ENCODE data around the gene MGA.

MGA gene

DNA sequence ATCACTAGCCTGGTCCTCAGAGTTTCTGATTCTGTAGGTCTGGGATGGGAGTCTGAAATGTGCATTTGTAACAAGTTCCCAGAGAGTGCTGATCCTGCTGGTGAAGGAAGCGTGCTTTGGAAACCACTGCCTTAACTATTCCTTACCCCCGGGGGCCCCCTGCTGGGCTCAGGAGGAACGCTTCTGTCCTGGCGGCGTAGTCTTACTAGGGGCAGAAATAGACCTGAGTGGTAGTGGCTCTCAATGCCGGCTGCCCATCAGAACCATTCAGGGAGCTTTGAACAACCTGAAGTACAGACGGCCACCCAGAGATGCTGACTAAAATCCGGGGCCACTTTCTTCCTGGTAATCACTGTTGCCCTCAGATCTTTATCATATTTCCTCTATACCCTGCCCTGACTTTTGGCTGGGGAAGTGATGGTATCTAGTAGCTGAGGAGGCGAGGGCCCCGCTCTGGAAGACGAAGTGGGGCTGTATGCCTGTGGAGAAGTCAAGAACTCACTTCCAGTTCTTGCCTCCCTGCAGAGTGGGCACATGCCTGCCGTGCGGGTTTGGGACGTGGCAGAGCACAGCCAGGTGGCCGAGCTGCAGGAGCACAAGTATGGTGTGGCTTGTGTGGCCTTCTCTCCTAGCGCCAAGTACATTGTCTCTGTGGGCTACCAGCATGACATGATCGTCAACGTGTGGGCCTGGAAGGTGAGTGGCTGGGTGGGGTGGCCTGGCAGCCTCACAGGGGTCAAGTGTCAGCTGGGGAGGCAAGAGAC is 151.4 kb downstream of the MGA start:
- Histone ChIP-seq H3K9ac (ENCODE audit: low read depth, low read length) (no peak overlapping the region), H3K4me1 (ENCODE audit: control insufficient read depth, insufficient read depth, low read length) (peaks cover 11% of the 10 kb centered on the region), H3K27me3 (ENCODE audit: control insufficient read depth, insufficient read depth, low read length) (no peaks in the 10 kb centered on the region), H3K9me3 (replicated peaks; ENCODE audit: low read length) (no peaks in the 10 kb centered on the region), H3K4me2 (ENCODE audit: low read length) (no peak overlapping the region), H3K36me3 (ENCODE audit: insufficient read depth, low read length) (peaks cover 39% of the 10 kb centered on the region), H3K4me3 (ENCODE audit: low read length) (no peak overlapping the region)

DNA sequence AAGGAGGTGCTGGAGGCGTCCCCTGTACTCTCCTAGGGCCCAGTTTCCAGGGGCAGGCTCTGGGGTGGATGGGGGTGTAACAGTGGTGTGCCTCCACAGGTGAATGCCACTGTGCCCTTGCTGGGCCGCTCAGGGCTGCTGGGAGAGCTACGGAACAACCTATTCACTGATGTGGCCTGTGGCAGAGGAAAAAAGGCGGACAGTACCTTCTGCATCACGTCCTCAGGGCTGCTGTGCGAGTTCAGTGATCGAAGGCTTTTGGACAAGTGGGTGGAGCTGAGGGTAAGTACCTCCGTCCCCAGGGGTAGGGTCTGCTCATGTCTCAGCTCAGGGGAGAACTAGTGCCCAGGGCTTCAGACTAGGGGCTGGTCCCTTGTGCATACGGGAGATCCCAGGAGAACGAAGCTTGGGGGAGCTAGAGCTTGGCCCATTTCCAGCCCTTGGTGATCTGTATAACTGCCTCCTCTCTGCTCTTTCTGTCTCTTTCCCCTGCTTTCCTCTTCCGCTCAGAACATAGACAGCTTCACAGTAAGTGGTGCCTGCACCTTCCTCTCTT is 152.7 kb downstream of the MGA start:
- Histone ChIP-seq H3K9me3 (replicated peaks; ENCODE audit: low read length) (no peaks in the 10 kb centered on the region), H3K4me2 (ENCODE audit: low read length) (no peak overlapping the region), H3K4me1 (ENCODE audit: control insufficient read depth, insufficient read depth, low read length) (peaks cover 11% of the 10 kb centered on the region), H3K36me3 (ENCODE audit: insufficient read depth, low read length) (peaks cover 52% of the 10 kb centered on the region), H3K4me3 (ENCODE audit: low read length) (no peak overlapping the region), H3K9ac (ENCODE audit: low read depth, low read length) (no peak overlapping the region), H3K27me3 (ENCODE audit: control insufficient read depth, insufficient read depth, low read length) (no peaks in the 10 kb centered on the region)

DNA sequence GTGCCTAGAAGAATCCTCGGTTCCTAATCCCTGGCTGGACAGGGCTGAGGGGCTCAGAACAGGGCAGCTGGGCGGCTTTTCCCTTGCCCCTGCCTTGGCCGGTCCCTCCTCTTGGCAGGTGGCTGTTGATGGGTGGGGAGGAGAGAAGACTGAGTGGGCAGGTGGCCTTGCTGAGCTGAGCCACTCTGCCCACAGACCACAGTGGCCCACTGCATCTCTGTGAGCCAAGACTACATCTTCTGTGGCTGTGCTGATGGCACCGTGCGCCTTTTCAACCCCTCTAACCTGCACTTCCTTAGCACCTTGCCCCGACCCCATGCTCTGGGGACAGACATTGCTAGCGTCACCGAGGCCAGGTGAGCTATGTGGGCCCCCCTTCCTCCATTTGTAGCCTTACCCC is 153.2 kb downstream of the MGA start:
- Histone ChIP-seq H3K4me3 (ENCODE audit: low read length) (no peak overlapping the region), H3K9ac (ENCODE audit: low read depth, low read length) (no peak overlapping the region), H3K9me3 (replicated peaks; ENCODE audit: low read length) (no peaks in the 10 kb centered on the region), H3K27me3 (ENCODE audit: control insufficient read depth, insufficient read depth, low read length) (no peaks in the 10 kb centered on the region), H3K4me2 (ENCODE audit: low read length) (no peak overlapping the region), H3K36me3 (ENCODE audit: insufficient read depth, low read length) (peaks cover 57% of the 10 kb centered on the region), H3K4me1 (ENCODE audit: control insufficient read depth, insufficient read depth, low read length) (peaks cover 11% of the 10 kb centered on the region)

DNA sequence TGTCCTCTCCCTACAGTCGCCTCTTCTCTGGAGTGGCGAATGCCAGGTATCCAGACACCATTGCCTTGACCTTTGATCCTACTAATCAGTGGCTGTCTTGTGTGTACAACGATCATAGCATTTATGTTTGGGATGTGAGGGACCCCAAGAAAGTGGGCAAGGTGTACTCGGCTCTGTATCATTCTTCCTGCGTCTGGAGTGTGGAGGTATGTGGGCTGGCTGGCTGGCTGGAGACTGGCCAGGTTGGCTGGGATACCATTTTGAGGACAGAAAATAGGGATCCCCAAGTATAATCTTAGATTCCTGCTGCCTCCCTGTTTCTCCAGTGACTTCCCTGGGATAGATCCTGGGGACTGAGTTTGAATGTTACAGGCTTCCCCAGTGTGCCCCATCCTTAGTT is 154.3 kb downstream of the MGA start:
- Histone ChIP-seq H3K36me3 (ENCODE audit: insufficient read depth, low read length) (peaks cover 68% of the 10 kb centered on the region), H3K4me3 (ENCODE audit: low read length) (no peak overlapping the region), H3K4me1 (ENCODE audit: control insufficient read depth, insufficient read depth, low read length) (peaks cover 3% of the 10 kb centered on the region), H3K27me3 (ENCODE audit: control insufficient read depth, insufficient read depth, low read length) (no peaks in the 10 kb centered on the region), H3K9me3 (replicated peaks; ENCODE audit: low read length) (no peaks in the 10 kb centered on the region), H3K9ac (ENCODE audit: low read depth, low read length) (no peak overlapping the region), H3K4me2 (ENCODE audit: low read length) (no peak overlapping the region)

DNA sequence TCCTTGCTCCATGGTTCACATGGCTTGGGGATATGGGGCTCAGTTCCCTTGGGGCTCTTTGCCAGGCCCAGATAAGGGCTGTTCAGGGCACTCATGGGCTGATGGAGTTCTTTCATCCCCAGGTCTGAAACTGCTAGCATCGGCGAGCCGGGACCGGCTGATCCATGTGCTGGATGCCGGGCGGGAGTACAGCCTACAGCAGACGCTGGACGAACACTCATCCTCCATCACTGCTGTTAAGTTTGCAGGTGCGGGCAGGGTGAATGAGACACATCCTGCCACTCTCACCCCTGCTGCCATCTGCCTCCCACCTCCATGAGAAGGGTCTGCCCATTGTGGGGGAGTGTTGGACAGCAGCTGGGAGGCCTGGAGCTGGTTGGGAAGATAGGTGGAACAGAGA is 156.6 kb downstream of the MGA start:
- Histone ChIP-seq H3K4me1 (ENCODE audit: control insufficient read depth, insufficient read depth, low read length) (no peaks in the 10 kb centered on the region), H3K27me3 (ENCODE audit: control insufficient read depth, insufficient read depth, low read length) (no peaks in the 10 kb centered on the region), H3K9me3 (replicated peaks; ENCODE audit: low read length) (no peaks in the 10 kb centered on the region), H3K4me2 (ENCODE audit: low read length) (no peak overlapping the region), H3K4me3 (ENCODE audit: low read length) (no peak overlapping the region), H3K9ac (ENCODE audit: low read depth, low read length) (no peak overlapping the region), H3K36me3 (ENCODE audit: insufficient read depth, low read length) (peaks cover 87% of the 10 kb centered on the region)

DNA sequence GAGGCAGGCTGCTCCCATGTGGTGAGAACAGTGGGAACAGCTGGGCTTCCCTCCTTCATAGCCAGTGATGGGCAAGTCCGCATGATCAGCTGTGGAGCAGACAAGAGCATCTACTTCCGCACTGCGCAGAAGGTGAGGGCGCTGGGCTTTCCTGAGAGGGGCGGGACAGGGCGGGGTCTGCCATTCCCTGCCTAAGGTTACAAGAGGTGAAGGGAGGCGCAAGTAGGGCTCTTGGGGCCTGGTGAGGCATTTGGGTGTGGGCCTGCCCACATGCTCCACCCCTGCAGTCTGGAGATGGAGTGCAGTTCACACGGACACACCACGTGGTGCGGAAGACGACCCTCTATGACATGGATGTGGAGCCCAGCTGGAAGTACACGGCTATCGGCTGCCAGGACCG is 157.1 kb downstream of the MGA start:
- H3K27me3 ChIP-seq (ENCODE audit: control insufficient read depth, insufficient read depth, low read length), result no peaks in the 10 kb centered on the region
- no peaks in the 10 kb centered on the region for H3K9me3 ChIP-seq (replicated peaks; ENCODE audit: low read length)
- H3K9ac ChIP-seq (ENCODE audit: low read depth, low read length), result no peak overlapping the region
- H3K4me1 ChIP-seq (ENCODE audit: control insufficient read depth, insufficient read depth, low read length), result no peaks in the 10 kb centered on the region
- H3K4me3 ChIP-seq (ENCODE audit: low read length), result no peak overlapping the region
- peaks cover 87% of the 10 kb centered on the region for H3K36me3 ChIP-seq (ENCODE audit: insufficient read depth, low read length)
- H3K4me2 ChIP-seq (ENCODE audit: low read length), result no peak overlapping the region

DNA sequence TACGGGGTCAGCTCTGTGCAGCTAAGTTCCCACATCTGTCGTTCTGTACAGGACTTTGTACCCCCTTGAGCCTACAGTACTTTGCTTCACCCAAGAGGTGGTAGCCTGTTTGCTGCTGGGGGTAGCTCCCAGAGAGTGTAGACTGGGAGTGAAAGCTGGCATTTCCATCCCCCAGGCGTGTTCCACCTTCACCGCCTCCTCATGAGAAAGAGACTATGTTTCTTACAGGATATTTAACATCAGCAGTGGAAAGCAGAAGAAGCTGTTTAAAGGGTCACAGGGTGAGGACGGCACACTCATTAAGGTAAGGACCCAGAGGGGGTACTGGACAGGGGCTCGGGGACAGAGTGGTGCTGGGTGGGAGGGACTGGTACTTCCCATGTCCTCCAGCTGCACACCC is 157.6 kb downstream of the MGA start:
- H3K4me1 ChIP-seq (ENCODE audit: control insufficient read depth, insufficient read depth, low read length), result no peaks in the 10 kb centered on the region
- H3K36me3 ChIP-seq (ENCODE audit: insufficient read depth, low read length), result peaks cover 87% of the 10 kb centered on the region
- no peak overlapping the region for H3K4me2 ChIP-seq (ENCODE audit: low read length)
- H3K27me3 ChIP-seq (ENCODE audit: control insufficient read depth, insufficient read depth, low read length), result no peaks in the 10 kb centered on the region
- H3K9ac ChIP-seq (ENCODE audit: low read depth, low read length), result no peak overlapping the region
- no peaks in the 10 kb centered on the region for H3K9me3 ChIP-seq (replicated peaks; ENCODE audit: low read length)
- H3K4me3 ChIP-seq (ENCODE audit: low read length), result no peak overlapping the region

DNA sequence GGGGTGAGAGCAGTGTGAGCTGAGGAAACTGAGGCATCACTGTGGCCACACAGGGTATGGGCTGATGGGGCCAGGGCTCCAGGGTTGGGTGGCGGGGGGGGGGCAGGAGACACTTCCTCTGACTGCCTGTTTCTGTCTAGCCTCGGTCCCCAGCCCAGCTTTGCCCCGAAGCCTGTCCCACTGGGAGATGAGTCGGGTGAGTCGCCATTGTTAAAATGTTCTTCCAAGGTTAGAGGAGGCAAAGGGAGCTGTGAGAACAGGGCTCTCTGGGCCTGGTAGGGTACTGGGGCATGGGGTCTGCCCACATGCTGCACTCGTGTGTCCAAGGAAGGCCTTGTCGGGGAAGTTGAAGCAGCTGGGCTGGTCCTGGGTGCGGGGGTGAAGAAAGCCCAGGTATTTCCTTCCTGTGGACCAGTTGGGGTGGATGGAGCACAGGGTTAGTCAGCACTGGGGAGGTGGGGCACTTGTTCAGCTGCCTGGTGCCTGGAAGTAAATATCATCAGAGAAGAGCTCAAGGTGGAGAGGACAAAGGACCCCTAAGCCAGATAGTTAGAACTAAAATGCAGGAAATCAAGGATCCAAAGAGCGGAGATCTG is 159.3 kb downstream of the MGA start:
- H3K36me3 ChIP-seq (ENCODE audit: insufficient read depth, low read length), result peaks cover 90% of the 10 kb centered on the region
- no peak overlapping the region for H3K4me2 ChIP-seq (ENCODE audit: low read length)
- no peaks in the 10 kb centered on the region for H3K27me3 ChIP-seq (ENCODE audit: control insufficient read depth, insufficient read depth, low read length)
- no peak overlapping the region for H3K9ac ChIP-seq (ENCODE audit: low read depth, low read length)
- no peak overlapping the region for H3K4me3 ChIP-seq (ENCODE audit: low read length)
- H3K9me3 ChIP-seq (replicated peaks; ENCODE audit: low read length), result no peaks in the 10 kb centered on the region
- no peaks in the 10 kb centered on the region for H3K4me1 ChIP-seq (ENCODE audit: control insufficient read depth, insufficient read depth, low read length)

DNA sequence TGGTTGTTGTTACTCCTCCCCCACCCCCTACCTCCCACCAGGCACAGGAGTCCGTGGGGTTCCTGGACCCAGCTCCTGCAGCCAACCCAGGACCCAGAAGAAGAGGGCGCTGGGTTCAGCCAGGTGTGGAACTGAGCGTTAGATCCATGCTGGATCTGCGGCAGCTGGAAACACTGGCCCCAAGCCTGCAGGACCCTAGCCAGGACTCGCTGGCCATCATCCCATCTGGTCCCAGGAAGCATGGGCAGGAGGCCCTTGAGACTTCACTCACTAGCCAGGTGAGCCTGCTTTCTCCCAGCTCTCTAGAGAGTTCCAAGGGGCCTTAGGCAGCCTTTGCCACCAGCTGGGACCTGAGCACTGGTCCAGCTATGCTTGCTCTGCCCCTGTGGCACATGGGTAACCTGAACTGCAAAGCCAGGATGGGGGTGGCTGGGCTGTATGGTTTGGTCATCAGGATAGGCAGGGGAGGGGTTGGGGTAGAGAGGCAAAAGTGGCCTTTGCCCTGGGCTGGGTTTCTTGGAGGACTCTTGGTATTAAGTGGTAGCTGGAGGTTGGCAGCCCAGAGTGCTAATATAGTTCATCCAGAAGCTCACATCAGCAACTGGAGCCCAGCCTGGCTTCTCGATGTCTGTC is 160.7 kb downstream of the MGA start:
- no peak overlapping the region for H3K4me2 ChIP-seq (ENCODE audit: low read length)
- no peaks in the 10 kb centered on the region for H3K27me3 ChIP-seq (ENCODE audit: control insufficient read depth, insufficient read depth, low read length)
- no peaks in the 10 kb centered on the region for H3K4me1 ChIP-seq (ENCODE audit: control insufficient read depth, insufficient read depth, low read length)
- H3K4me3 ChIP-seq (ENCODE audit: low read length), result no peak overlapping the region
- no peaks in the 10 kb centered on the region for H3K9me3 ChIP-seq (replicated peaks; ENCODE audit: low read length)
- H3K9ac ChIP-seq (ENCODE audit: low read depth, low read length), result no peak overlapping the region
- peaks cover 79% of the 10 kb centered on the region for H3K36me3 ChIP-seq (ENCODE audit: insufficient read depth, low read length)

DNA sequence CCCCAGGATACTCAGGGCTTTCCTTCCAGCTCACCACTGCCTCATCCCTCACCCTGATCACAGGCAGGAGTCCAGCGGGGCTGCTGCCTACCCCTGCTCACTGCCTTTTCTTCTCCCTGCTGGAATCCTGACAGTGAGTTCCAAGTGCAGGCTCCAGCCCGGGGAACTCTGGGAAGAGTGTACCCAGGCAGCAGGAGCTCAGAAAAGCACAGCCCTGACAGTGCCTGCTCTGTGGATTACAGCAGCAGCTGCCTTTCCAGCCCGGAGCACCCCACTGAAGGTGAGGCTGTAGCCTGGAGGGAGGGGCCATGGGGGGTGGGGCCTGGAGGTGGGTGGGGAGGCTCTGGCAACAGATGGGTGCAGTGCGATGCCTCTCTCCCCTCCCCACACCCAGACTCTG is 161.6 kb downstream of the MGA start:
- Histone ChIP-seq H3K27me3 (ENCODE audit: control insufficient read depth, insufficient read depth, low read length) (no peaks in the 10 kb centered on the region), H3K9ac (ENCODE audit: low read depth, low read length) (no peak overlapping the region), H3K4me1 (ENCODE audit: control insufficient read depth, insufficient read depth, low read length) (no peaks in the 10 kb centered on the region), H3K36me3 (ENCODE audit: insufficient read depth, low read length) (peaks cover 70% of the 10 kb centered on the region), H3K4me2 (ENCODE audit: low read length) (no peak overlapping the region), H3K9me3 (replicated peaks; ENCODE audit: low read length) (no peaks in the 10 kb centered on the region), H3K4me3 (ENCODE audit: low read length) (no peak overlapping the region)

DNA sequence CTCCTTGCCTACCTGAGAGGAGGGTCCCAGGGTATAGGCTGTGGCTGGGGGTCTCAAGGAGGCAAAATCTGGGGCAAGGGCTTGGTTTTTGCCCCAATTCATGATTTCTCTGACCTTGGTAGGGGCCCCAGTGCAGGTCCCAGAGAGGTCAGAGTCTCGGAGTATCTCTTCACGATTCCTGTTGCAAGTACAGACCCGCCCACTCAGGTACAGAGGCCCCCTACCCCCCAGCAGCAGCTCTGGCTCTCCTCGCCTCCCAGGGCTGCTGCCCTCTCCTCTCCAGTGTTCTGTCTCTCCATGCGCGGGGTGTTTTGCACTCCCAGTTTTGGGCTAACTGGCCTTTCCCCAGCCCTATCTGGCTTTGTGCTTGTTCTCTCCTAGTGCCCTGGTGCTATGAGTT is 162.3 kb downstream of the MGA start:
- Histone ChIP-seq H3K36me3 (ENCODE audit: insufficient read depth, low read length) (peaks cover 64% of the 10 kb centered on the region), H3K4me2 (ENCODE audit: low read length) (no peak overlapping the region), H3K4me1 (ENCODE audit: control insufficient read depth, insufficient read depth, low read length) (peaks cover 4% of the 10 kb centered on the region), H3K9ac (ENCODE audit: low read depth, low read length) (no peak overlapping the region), H3K9me3 (replicated peaks; ENCODE audit: low read length) (no peaks in the 10 kb centered on the region), H3K4me3 (ENCODE audit: low read length) (no peak overlapping the region), H3K27me3 (ENCODE audit: control insufficient read depth, insufficient read depth, low read length) (no peaks in the 10 kb centered on the region)

All from skeletal muscle satellite cell (primary cell).